ENCODE measurements around the gene TRIM7.

DNA sequence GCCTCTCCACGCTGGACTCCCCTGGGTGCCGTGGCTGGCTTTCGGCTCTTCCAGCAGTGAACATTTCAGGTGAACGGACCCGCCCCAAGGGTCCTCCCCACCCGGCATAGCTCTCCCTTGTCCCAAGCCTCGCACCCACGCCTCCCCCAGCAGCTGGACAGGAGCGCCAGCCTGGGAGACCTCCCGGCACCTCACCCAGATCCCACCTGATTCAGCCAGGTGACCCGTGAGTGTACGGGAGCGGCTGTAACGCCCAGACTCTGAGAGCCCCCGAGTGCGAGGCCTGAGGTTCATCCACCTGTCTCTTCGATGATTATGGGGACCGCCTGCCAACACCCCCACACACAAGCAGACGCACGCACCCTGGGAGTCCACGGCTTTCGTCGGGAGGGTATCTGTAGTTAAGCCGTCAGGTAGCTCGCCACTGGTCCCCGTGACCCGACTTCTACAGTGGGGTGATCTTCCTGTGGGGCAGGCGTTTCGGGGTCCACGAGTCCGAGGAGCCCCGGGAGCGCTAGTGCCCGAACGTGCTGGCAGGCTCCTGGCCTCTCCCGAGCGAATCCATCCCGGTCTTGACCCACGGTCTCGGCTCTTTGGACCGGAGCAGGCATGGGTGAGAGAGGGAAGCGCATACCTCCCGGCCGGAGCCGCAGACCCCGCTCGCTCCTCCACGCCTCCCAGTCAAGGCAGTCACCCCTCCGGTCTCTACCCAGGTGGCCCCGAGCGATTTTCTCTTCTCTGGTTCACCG lies 14.9 kb downstream of the TRIM7 start:
- TF ChIP-seq EZH2phosphoT487 (IDR thresholded peaks at IDR 0.05; ENCODE audit: insufficient read depth, low read depth) (no peak), EZH2 (IDR thresholded peaks at IDR 0.05; ENCODE audit: insufficient read depth, poor library complexity, severe bottlenecking) (no peak)
